GM04504 (cell line): ENCODE results near the gene SETMAR.
"Not testable (repeated sequence)": the region's sequence is repeated elsewhere in the genome, so short reads cannot be mapped to it uniquely, and the experiment has no call there.

ENCODE experiments used
- DNase-seq: peaks from one replicate; pipeline ENCODE4 v3.0.0-alpha.2; 2012; ENCODE audit warnings: low read depth

The SETMAR gene

GRCh38 chr3:4303187-4304123, at the start of gene SETMAR:
TSS of gene SETMAR (plus strand) at chr3:4303369. CDS start at chr3:4303371, 2 bp downstream.
- peak; percentile 52 for DNase-seq

GRCh38 chr3:4261406-4261805, 41.8 kb upstream of the SETMAR start:
- DNase-seq = no peak

- DNase-seq = no peak
Observed at GRCh38 chr3:4264040-4264439, 39.1 kb upstream of the SETMAR start.

- no peak for DNase-seq
Observed at GRCh38 chr3:4270720-4271119, 32.4 kb upstream of the SETMAR start.

- peak; percentile 3 for DNase-seq
Observed at GRCh38 chr3:4271834-4272233, 31.3 kb upstream of the SETMAR start.

- no peak for DNase-seq
Observed at GRCh38 chr3:4279516-4280105, 23.6 kb upstream of the SETMAR start.

- DNase-seq = no peak
Observed at GRCh38 chr3:4281991-4282390, 21.2 kb upstream of the SETMAR start.

- DNase-seq = no peak
Observed at GRCh38 chr3:4284865-4285264, 18.3 kb upstream of the SETMAR start.

- no peak for DNase-seq
Observed at GRCh38 chr3:4289044-4289443, 14.1 kb upstream of the SETMAR start.

GRCh38 chr3:4290272-4290893, 12.8 kb upstream of the SETMAR start:
- peak; percentile 18 for DNase-seq

- no peak for DNase-seq
Observed at GRCh38 chr3:4292301-4292700, 10.9 kb upstream of the SETMAR start.

GRCh38 chr3:4294616-4295327, 8.4 kb upstream of the SETMAR start:
- DNase-seq = no peak

- DNase-seq = not testable (repeated sequence)
Observed at GRCh38 chr3:4296454-4296853, 6.7 kb upstream of the SETMAR start.

GRCh38 chr3:4297486-4297885, 5.7 kb upstream of the SETMAR start:
- DNase-seq = no peak

GRCh38 chr3:4302747-4303146, 422 bp upstream of the SETMAR start:
- no peak for DNase-seq

- DNase-seq = not testable (repeated sequence)
Observed at GRCh38 chr3:4305210-4305609, 2.0 kb downstream of the SETMAR start.

GRCh38 chr3:4306091-4306490, 2.9 kb downstream of the SETMAR start:
- no peak for DNase-seq

GRCh38 chr3:4306860-4307259, 3.7 kb downstream of the SETMAR start:
- DNase-seq = no peak

GRCh38 chr3:4309491-4310128, 6.4 kb downstream of the SETMAR start:
- DNase-seq = no peak

- DNase-seq = no peak
Observed at GRCh38 chr3:4310971-4311370, 7.8 kb downstream of the SETMAR start.

GRCh38 chr3:4311496-4311895, 8.3 kb downstream of the SETMAR start:
- DNase-seq = no peak
